ENCODE measurements around the gene SPCS2. TPM values are rescaled to one million over a fixed set of nuclear protein-coding genes. Genes with fewer than 3 reads are reported as not detected.
A peak's percentile ranks its signal among the peaks of the same experiment; 100 is the strongest.

SPCS2 gene
- total RNA-seq, 1 donor = 43.5 TPM

GRCh38 chr11:74925281-74925680, 23.8 kb upstream of the SPCS2 start:
- TF ChIP-seq, protein P1, sequence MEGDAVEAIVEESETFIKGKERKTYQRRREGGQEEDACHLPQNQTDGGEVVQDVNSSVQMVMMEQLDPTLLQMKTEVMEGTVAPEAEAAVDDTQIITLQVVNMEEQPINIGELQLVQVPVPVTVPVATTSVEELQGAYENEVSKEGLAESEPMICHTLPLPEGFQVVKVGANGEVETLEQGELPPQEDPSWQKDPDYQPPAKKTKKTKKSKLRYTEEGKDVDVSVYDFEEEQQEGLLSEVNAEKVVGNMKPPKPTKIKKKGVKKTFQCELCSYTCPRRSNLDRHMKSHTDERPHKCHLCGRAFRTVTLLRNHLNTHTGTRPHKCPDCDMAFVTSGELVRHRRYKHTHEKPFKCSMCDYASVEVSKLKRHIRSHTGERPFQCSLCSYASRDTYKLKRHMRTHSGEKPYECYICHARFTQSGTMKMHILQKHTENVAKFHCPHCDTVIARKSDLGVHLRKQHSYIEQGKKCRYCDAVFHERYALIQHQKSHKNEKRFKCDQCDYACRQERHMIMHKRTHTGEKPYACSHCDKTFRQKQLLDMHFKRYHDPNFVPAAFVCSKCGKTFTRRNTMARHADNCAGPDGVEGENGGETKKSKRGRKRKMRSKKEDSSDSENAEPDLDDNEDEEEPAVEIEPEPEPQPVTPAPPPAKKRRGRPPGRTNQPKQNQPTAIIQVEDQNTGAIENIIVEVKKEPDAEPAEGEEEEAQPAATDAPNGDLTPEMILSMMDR (IDR thresholded peaks at IDR 0.05; ENCODE audit: insufficient read depth, low read length) = no peak
- peak; percentile 47 for DNase-seq (ENCODE audit: low read depth)
- H3K4me3 ChIP-seq (ENCODE audit: low read depth, low read length) = no peak overlapping the region

DNA sequence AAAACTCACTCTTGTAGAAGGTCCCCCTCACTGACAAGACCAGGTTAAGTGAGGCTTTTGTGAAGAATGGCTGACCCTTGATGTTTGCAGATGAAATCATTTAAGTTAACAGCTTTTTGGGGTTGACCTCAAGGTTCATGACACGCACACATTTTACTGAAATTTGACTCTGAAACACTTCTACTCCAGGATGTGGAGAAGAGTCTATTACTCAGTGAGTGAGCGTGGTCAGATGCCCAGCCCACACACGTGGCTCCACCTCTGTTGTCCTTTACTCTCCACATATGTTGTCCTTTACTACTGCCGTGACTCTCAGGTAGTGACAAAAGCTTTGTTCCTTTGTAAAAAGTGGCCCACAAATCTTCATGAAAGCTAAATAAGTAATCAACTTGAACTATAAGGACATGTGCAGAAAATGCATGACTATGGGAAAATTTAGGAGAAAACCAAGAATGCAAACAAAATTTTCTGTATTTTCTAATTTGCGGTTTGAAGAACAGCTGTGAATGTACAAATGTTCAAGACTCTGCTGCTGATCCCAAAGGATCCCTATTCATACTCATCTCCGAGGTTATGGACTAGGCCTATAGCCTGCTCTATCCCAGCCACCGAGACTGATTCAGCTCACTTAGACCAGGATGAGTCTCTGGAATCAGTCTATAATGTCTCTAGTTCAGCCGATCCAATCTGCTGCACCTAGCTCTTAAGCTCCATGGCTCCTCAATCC, 22.6 kb upstream of the SPCS2 start:
- no peak for DNase-seq (ENCODE audit: low read depth)
- TF ChIP-seq, protein P1 (IDR thresholded peaks at IDR 0.05; ENCODE audit: insufficient read depth, low read length) = no peak
- H3K4me3 ChIP-seq (ENCODE audit: low read depth, low read length) = no peak overlapping the region

DNA sequence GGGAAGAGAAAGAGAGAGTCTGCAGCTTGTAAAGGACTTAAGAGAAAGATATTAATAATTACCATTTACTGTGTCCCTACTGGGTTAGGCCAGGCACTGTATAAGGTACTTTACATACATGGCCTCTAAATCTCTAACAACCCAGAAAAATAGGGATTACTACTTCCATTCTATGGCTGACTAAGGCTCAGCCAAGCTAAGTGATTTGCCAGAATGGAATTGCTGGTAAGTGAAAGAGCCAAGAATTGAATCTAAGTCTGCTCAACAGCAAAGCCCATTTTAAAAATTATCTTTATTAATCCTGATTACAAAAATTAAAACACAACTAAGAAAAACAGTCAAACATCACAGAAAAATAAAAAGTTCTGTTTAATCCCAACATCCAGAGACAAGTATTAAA, 21.6 kb upstream of the SPCS2 start:
- peak; percentile 41 for DNase-seq (ENCODE audit: low read depth)
- no peak overlapping the region for H3K4me3 ChIP-seq (ENCODE audit: low read depth, low read length)
- TF ChIP-seq, protein P1 (IDR thresholded peaks at IDR 0.05; ENCODE audit: insufficient read depth, low read length) = no peak

- DNase-seq (ENCODE audit: low read depth) = peak; percentile 96
- TF ChIP-seq, protein P1 (IDR thresholded peaks at IDR 0.05; ENCODE audit: insufficient read depth, low read length) = peak; percentile 88
- no peak overlapping the region for H3K4me3 ChIP-seq (ENCODE audit: low read depth, low read length)
Measured at GRCh38 chr11:74929431-74930363, 19.4 kb upstream of the SPCS2 start.

DNA sequence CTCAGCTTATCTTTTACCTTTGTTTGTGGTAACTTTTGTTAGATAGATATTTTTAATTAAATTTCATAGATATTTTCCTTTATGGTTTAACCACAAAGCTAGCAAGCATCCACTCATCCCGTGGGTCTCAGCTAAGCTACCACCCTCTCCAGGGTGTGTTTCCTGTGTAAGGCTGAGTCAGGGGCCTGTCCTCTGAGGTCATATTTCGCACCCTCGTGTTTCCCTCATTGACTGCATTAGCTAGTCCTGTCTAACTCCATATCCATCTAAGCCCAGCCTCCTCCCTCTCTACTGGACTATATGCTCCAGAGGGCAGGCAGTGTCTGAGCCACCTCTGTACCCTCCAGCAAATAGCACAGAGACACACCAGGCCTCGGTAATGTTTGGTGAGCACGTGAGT, 16.9 kb upstream of the SPCS2 start:
- TF ChIP-seq, protein P1 (IDR thresholded peaks at IDR 0.05; ENCODE audit: insufficient read depth, low read length) = no peak
- DNase-seq (ENCODE audit: low read depth) = peak; percentile 34
- H3K4me3 ChIP-seq (ENCODE audit: low read depth, low read length) = no peak overlapping the region

DNA sequence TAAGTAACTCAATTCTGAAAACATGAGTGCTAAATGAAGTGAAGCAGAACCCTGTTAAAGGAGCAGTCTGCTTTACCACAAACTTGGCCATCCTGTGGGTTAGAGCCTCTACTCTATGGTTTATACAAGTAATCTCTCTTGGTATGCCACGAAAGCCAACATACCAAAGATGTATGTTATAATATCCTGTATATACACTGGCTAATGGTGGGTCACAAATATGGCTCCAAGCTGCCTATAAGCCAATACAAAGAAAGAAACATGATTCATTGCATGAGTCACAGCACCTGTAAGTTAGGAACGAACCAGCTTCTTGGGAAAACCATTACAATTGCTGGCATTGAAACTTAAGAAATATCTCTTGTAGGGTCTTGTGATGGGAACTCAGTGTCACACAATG, 16.3 kb upstream of the SPCS2 start:
- no peak overlapping the region for H3K4me3 ChIP-seq (ENCODE audit: low read depth, low read length)
- DNase-seq (ENCODE audit: low read depth) = peak; percentile 58
- TF ChIP-seq, protein P1 (IDR thresholded peaks at IDR 0.05; ENCODE audit: insufficient read depth, low read length) = no peak
